Ascending aorta (tissue), 2 donors: ENCODE data around the gene RABGAP1L. TPM values are rescaled to one million over a fixed set of nuclear protein-coding genes. Genes with fewer than 3 reads are reported as not detected.

Source experiments
- DNase-seq, 2 donors: peaks; one replicate each; pipeline ENCODE4 v3.0.0-alpha.2; 2019; ENCODE audit warnings: low spot score in 2 of 2
- H3K27ac ChIP-seq, 2 donors: fragments of 200-600 bp; sonication (generic); one replicate each; pipeline ENCODE4 v1.5.1; 2016 to 2017; ENCODE audit warnings: mild to moderate bottlenecking in 1 of 2
- H3K27me3 ChIP-seq: fragments of 200-600 bp; sonication (generic); one replicate; pipeline ENCODE4 v1.5.1; 2017
- H3K36me3 ChIP-seq, 2 donors: fragments of 200-600 bp; sonication (generic); one replicate each; pipeline ENCODE4 v1.5.1; 2016
- H3K4me1 ChIP-seq, 2 donors: fragments of 200-600 bp; sonication (generic); one replicate each; pipeline ENCODE4 v1.5.1; 2016 to 2017; ENCODE audit warnings: mild to moderate bottlenecking in 1 of 2
- H3K4me3 ChIP-seq, 2 donors: fragments of 200-600 bp; sonication (generic); one replicate each; pipeline ENCODE4 v1.5.1; 2016 to 2017; ENCODE audit warnings: mild to moderate bottlenecking in 1 of 2
- H3K9me3 ChIP-seq, 2 donors: fragments of 200-600 bp; sonication (generic); one replicate each; pipeline ENCODE4 v1.5.1; 2016
- intact Hi-C: fragments of 100-400 bp; cut with DNase I; formaldehyde crosslinking; loops from one replicate; pipeline ENCODE4 v1.15.1; 2023
- total RNA-seq: library from RNA; depleted of rRNA; stranded (reverse); fragments of >200 nt; gene quantifications from one replicate; pipeline ENCODE4 v1.1.0, GENCODE V29; 2016
- TF ChIP-seq, protein P1 (sequence below), 3 experiments: fragments of 200-600 bp in 2 of 3; fragments of 450-650 bp in 1 of 3; sonication (generic) in 2 of 3; IDR thresholded peaks; one replicate each; pipeline ENCODE4 v1.5.1; 2016 to 2019; ENCODE audit warnings: antibody characterized with exemption in 3 of 3, mild to moderate bottlenecking in 1 of 3, moderate library complexity in 1 of 3

Gene RABGAP1L
- total RNA-seq, 1 donor from 2014 or later = 48.4 TPM

DNA sequence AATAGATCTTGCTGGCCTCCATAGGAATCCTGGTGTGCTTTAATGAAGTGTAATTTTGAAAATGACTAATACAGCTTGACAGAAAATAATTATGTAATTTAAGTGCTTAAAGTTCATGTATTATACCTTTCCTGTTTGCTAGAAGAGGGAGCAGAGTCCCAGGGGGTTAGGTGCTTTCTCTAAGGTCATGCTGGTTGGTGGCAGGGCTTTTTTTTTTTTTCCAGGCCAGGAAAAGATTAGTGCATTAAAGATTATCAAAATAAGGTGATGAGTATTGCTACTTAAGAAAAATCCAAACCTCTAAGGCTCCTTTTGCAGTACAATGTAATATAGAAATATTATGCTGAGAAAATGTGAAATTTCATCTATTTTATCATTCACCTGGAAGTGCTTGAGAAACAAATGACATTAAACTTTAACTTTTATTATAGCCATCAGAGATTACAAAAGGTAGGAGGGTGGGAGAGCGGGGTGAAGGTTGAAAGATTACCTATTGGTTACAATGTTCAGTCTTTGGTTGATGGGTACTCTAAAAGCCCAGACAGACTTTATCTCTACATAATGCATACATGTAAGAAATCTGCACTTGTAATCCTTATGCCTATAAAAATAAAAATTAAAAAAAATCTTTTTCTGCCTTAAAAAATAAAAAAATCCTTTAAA is 110.8 kb downstream of the RABGAP1L start:
- no peak for DNase-seq
- no peaks in the 10 kb centered on the region for H3K9me3 ChIP-seq
- TF ChIP-seq, protein P1, sequence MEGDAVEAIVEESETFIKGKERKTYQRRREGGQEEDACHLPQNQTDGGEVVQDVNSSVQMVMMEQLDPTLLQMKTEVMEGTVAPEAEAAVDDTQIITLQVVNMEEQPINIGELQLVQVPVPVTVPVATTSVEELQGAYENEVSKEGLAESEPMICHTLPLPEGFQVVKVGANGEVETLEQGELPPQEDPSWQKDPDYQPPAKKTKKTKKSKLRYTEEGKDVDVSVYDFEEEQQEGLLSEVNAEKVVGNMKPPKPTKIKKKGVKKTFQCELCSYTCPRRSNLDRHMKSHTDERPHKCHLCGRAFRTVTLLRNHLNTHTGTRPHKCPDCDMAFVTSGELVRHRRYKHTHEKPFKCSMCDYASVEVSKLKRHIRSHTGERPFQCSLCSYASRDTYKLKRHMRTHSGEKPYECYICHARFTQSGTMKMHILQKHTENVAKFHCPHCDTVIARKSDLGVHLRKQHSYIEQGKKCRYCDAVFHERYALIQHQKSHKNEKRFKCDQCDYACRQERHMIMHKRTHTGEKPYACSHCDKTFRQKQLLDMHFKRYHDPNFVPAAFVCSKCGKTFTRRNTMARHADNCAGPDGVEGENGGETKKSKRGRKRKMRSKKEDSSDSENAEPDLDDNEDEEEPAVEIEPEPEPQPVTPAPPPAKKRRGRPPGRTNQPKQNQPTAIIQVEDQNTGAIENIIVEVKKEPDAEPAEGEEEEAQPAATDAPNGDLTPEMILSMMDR (IDR thresholded peaks at IDR 0.05) = no peak
- intact Hi-C loops = no loop called here
- H3K4me1 ChIP-seq = no peaks in the 10 kb centered on the region
- H3K27me3 ChIP-seq = no peaks in the 10 kb centered on the region
- no peak overlapping the region for H3K4me3 ChIP-seq
- H3K27ac ChIP-seq = no peak overlapping the region
- H3K36me3 ChIP-seq = no peaks in the 10 kb centered on the region

DNA sequence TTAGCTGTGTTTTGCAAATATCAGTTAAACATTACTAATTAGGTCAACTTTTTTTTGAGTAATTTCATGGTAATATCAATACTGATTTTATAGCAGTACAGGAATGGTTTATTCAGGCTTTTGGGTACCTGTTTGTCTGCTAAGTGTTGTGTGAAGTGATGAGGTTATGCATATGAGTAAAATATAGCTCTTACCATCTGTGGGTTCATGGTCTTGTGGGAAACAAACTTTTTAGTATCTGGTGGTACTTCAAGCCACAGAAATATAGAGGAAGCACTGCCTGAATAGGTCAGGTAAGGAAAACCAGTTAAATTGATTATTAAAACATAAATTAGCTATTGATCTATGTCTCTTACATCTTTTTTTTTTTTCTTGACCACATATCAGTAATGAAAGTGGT is 113.9 kb downstream of the RABGAP1L start:
- no peaks in the 10 kb centered on the region for H3K36me3 ChIP-seq
- no peak overlapping the region for H3K27ac ChIP-seq
- intact Hi-C loops = no loop called here
- no peaks in the 10 kb centered on the region for H3K4me1 ChIP-seq
- H3K9me3 ChIP-seq = no peaks in the 10 kb centered on the region
- TF ChIP-seq, protein P1 (IDR thresholded peaks at IDR 0.05) = no peak
- H3K4me3 ChIP-seq = no peak overlapping the region
- no peaks in the 10 kb centered on the region for H3K27me3 ChIP-seq
- no peak for DNase-seq

DNA sequence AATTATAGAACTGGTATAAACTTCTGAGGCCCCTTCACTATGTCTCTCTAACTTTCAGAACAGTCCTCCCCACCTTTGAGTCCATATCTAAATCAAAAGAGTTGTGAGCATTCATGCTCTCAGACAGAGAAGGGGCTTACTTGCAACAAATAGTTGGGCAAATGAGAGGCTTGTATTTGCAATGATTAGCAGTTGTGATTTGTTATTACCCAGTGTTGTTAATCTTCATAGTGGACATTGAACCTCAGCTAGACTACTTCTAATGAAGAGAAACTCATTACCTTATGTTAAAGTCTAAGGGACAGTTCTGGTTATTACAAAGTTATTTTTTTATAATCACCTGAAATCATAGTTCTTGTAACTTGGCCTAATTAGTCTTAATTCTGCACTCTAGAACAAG is 114.5 kb downstream of the RABGAP1L start:
- Histone ChIP-seq H3K36me3 (no peaks in the 10 kb centered on the region), H3K4me3 (no peak overlapping the region), H3K27me3 (no peaks in the 10 kb centered on the region), H3K27ac (no peak overlapping the region), H3K9me3 (no peaks in the 10 kb centered on the region), H3K4me1 (no peaks in the 10 kb centered on the region)
- TF ChIP-seq, protein P1 (IDR thresholded peaks at IDR 0.05) = no peak
- no peak for DNase-seq
- intact Hi-C loops = no loop called here

DNA sequence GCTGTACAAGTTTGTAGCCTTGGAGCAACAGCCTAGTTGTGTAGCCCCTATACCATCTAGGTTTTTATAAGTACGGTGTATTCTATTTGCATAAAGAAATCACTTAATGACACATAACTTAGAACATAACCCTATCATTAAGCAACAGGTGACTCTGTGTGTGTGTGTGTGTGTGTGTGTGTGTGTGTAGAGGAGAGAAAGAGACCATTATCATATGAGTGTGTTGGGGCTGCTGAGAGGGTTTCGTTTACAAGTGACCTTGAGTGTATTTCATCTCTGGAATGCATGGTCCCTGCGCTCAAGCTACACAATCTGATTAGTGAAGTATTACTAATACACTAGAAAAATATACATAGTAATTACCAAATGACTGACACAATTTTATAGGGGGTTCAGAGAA is 115.1 kb downstream of the RABGAP1L start:
- H3K27me3 ChIP-seq = no peaks in the 10 kb centered on the region
- no peaks in the 10 kb centered on the region for H3K36me3 ChIP-seq
- H3K4me3 ChIP-seq = no peak overlapping the region
- H3K27ac ChIP-seq = no peak overlapping the region
- H3K4me1 ChIP-seq = no peaks in the 10 kb centered on the region
- intact Hi-C loops = no loop called here
- DNase-seq = no peak
- TF ChIP-seq, protein P1 (IDR thresholded peaks at IDR 0.05) = no peak
- H3K9me3 ChIP-seq = no peaks in the 10 kb centered on the region

DNA sequence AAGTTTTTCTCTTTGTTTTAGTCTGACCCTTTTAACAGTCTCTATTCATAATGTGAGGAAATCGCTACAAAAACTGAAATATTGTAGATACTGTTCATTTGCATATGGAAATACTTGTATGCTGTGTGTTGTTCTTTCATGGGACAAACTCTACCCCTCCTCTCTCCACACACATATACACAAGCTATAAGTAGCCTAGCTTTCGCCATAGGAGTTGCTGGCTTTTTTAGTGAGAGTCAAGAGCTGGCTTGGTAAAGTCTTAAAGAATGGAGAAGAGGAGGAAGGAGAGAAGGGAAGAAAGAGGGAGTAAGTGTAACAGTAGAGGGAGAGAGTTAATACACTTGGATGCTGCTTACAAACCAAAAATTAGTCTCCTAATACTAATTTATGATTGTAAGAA is 115.6 kb downstream of the RABGAP1L start:
- Histone ChIP-seq H3K9me3 (no peaks in the 10 kb centered on the region), H3K36me3 (no peaks in the 10 kb centered on the region), H3K4me3 (no peak overlapping the region), H3K4me1 (no peaks in the 10 kb centered on the region), H3K27me3 (no peaks in the 10 kb centered on the region), H3K27ac (no peak overlapping the region)
- TF ChIP-seq, protein P1 (IDR thresholded peaks at IDR 0.05) = no peak
- DNase-seq = no peak
- intact Hi-C loops = no loop called here

DNA sequence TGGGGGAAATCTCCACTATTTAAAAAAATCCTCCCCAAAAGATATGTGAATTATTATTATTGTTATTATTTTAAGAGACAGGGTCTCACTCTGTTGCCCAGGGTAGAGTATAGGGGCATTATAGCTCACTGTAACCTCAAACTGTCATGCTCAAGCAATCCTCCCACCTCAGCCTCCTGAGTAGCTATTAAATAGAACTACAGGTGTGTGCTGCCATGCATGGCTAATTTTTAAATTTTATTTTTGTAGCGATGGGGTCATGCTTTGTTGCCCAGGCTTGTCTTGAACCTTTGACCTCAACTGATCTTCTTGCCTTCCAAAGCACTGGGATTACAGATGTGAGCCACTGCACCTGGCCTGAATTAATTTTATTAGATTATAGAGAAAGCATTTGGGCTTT is 116.8 kb downstream of the RABGAP1L start:
- TF ChIP-seq, protein P1 (IDR thresholded peaks at IDR 0.05) = no peak
- H3K27me3 ChIP-seq = no peaks in the 10 kb centered on the region
- DNase-seq = no peak
- intact Hi-C loops = no loop called here
- H3K9me3 ChIP-seq = no peaks in the 10 kb centered on the region
- no peak overlapping the region for H3K4me3 ChIP-seq
- no peaks in the 10 kb centered on the region for H3K4me1 ChIP-seq
- no peak overlapping the region for H3K27ac ChIP-seq
- H3K36me3 ChIP-seq = peaks cover 0 to 8% of the 10 kb centered on the region in 2 donors
